Bronchial epithelial cell (primary cell): ENCODE measurements around the gene DYSF. TPM values are rescaled to one million over a fixed set of nuclear protein-coding genes. Genes with fewer than 3 reads are reported as not detected.
A peak's percentile ranks its signal among the peaks of the same experiment; 100 is the strongest.

Source experiments
- DNase-seq: peaks from one replicate; pipeline ENCODE4 v3.0.0-alpha.2; 2010; ENCODE audit warnings: low read depth
- FAIRE-seq: peaks from 2 replicates; lab custom pipeline; 2011; peaks lifted over from hg19 to GRCh38; lab: Jason Lieb, UNC
- H3K27me3 ChIP-seq: 2 replicates; pipeline ENCODE4 v1.5.1; 2011; ENCODE audit warnings: low read length; ENCODE audit not compliant: control insufficient read depth, insufficient read depth
- H3K36me3 ChIP-seq: 2 replicates; pipeline ENCODE4 v1.5.1; 2011; ENCODE audit warnings: low read length; ENCODE audit not compliant: control insufficient read depth, insufficient read depth
- H3K4me3 ChIP-seq: 2 replicates; pipeline ENCODE4 v1.5.1; 2011; ENCODE audit warnings: mild to moderate bottlenecking, low read depth, low read length, control low read depth
- CTCF ChIP-seq: IDR thresholded peaks from 2 replicates; pipeline ENCODE4 v1.5.1; 2011; ENCODE audit warnings: mild to moderate bottlenecking, moderate library complexity, low read length, control low read depth, inconsistent platforms; ENCODE audit not compliant: insufficient read depth, severe bottlenecking
- total RNA-seq: library from RNA; depleted of rRNA; stranded (reverse); fragments of >200 nt; gene quantifications from 2 replicates; pipeline ENCODE4 v1.2.1, GENCODE V29; 2014

DYSF gene
- total RNA-seq, 1 donor from 2014 or later = under 0.01 TPM

DNA sequence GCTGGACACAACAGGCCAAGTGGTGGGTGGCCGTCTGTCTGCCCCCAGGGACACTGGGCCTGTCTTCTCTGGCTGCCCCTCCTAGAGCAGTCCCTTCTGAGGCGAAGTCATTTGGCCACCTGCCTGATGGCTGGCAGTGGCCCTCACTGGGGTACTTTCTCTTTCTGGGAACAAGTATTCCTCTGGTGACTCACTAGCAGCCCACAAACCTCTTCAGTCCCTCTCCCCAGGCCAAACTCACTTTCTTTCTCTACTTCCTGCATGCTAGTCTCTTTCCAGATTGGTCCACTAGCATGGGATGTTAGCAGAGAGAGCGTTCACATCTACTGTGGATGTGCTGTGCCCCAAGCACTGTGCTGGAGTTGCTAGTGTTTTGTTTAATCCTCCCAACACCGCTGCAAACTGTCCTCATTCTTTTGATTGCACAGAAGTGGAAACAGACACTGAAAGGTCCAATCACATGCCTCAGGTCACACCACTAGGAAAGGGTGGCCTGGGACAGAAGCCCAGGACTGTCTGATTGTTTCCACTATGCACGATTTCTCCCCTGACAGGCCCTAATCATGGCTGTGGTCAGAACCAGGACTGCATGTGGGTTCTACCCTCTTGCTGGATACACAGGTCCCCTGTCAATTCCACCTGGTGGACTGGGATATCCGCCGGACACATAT lies 5.2 kb downstream of the DYSF start:
- H3K36me3 ChIP-seq = peaks cover 1% of the 10 kb centered on the region
- no peak for TF ChIP-seq CTCF
- no peaks in the 10 kb centered on the region for H3K27me3 ChIP-seq
- DNase-seq (no peak), FAIRE-seq (peak; percentile 40)
- no peak overlapping the region for H3K4me3 ChIP-seq

- Histone ChIP-seq H3K4me3 (no peak overlapping the region), H3K27me3 (no peaks in the 10 kb centered on the region), H3K36me3 (peaks cover 1% of the 10 kb centered on the region)
- no peak for TF ChIP-seq CTCF
- DNase-seq (no peak), FAIRE-seq (no peak)
Observed at GRCh38 chr2:71459084-71459431, 5.7 kb downstream of the DYSF start.

DNA sequence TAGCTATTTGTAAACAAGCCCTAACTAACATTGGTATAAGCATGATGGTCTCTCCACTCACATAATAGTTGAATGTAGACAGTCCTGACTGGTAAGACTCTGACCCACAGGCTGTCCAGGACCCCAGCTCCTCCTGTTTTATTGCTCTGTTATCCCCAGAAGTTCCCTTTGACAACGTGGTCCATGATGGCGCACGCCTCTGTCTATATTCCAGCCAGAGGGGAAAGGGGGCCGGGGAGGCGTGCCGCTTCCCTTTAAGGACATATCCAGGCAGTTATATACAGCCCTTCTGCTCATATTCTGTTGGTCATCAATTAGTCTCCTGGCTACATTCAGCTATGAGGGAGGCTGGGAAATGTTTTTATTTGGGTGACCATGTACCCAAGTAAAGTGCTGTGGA lies 6.7 kb downstream of the DYSF start:
- Histone ChIP-seq H3K4me3 (no peak overlapping the region), H3K36me3 (peaks cover 1% of the 10 kb centered on the region), H3K27me3 (peaks cover 5% of the 10 kb centered on the region)
- FAIRE-seq (no peak), DNase-seq (no peak)
- TF ChIP-seq CTCF = no peak

- H3K27me3 ChIP-seq = peaks cover 7% of the 10 kb centered on the region
- no peak overlapping the region for H3K4me3 ChIP-seq
- FAIRE-seq = no peak
- no peak for DNase-seq
- no peaks in the 10 kb centered on the region for H3K36me3 ChIP-seq
- peak; percentile 69 for TF ChIP-seq CTCF
Observed at GRCh38 chr2:71460595-71461303, 7.4 kb downstream of the DYSF start.

DNA sequence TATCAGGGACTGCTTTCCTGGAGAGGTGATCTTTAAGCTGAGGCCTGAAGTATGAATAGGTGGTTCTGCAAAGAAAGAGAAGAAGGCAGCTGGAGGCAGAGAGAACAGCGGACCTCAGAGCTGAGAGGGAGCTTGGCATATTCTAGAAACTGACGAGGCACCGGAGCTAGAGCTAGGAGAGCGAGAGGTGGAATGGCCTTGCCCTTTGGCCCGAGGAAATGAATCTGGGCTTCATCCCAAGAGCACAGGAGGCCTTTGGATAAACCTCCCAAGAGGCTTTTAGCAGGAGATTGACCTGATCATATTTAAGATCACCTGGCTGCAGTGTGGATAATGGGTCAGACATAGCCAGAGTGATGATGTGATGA lies 7.9 kb downstream of the DYSF start:
- H3K27me3 ChIP-seq = peaks cover 11% of the 10 kb centered on the region
- DNase-seq (no peak), FAIRE-seq (no peak)
- no peaks in the 10 kb centered on the region for H3K36me3 ChIP-seq
- TF ChIP-seq CTCF = no peak
- H3K4me3 ChIP-seq = no peak overlapping the region
